Gastrocnemius medialis (tissue), 4 donors: Measurements from ENCODE around the gene IL1F10.

Source experiments
- CTCF ChIP-seq, 5 experiments: fragments of 450-650 bp in 3 of 5; fragments of 200-600 bp in 2 of 5; sonication (generic) in 2 of 5; IDR thresholded peaks in 4 of 5; conservative IDR thresholded peaks in 1 of 5; 1 replicate in 4 of 5; 2 replicates in 1 of 5; pipeline ENCODE4 v1.5.1; 2016 to 2019; ENCODE audit warnings: antibody characterized with exemption in 5 of 5, mild to moderate bottlenecking in 3 of 5, moderate library complexity in 3 of 5
- POLR2A ChIP-seq, 2 donors: fragments of 450-650 bp; IDR thresholded peaks; one replicate each; pipeline ENCODE4 v1.6.1; 2017; ENCODE audit warnings: antibody characterized with exemption in 2 of 2, mild to moderate bottlenecking in 2 of 2, moderate library complexity in 2 of 2

GRCh38 chr2:113118263-113118657 is 50.5 kb downstream of the IL1F10 start:
- TF ChIP-seq CTCF (IDR thresholded peaks at IDR 0.05 in 4 of 5, conservative IDR thresholded peaks at IDR 0.05 in 1 of 5) = no peak
- TF ChIP-seq POLR2A (IDR thresholded peaks at IDR 0.05) = no peak
